Spinal cord (tissue), 10 donors: ENCODE data around the gene EIF4A3. TPM values are rescaled to one million over a fixed set of nuclear protein-coding genes. Genes with fewer than 3 reads are reported as not detected.
"Not testable (repeated sequence)": the region's sequence is repeated elsewhere in the genome, so short reads cannot be mapped to it uniquely, and the experiment has no call there.

Experiments
- DNase-seq, 6 donors: peaks; one replicate each; pipeline versions ENCODE4 v3.0.0 to v3.0.0-alpha.2; 2013 to 2015; ENCODE audit warnings: low spot score in 6 of 6, low read depth in 4 of 6
- H3K27ac ChIP-seq: one replicate; pipeline ENCODE4 v1.5.1; 2013; ENCODE audit warnings: low read depth, low read length, control low read depth
- H3K27me3 ChIP-seq: one replicate; pipeline ENCODE4 v1.6.1; 2013; ENCODE audit warnings: low read length; ENCODE audit not compliant: control insufficient read depth, insufficient read depth
- H3K36me3 ChIP-seq: one replicate; pipeline ENCODE4 v1.6.1; 2013; ENCODE audit warnings: low read length; ENCODE audit not compliant: control insufficient read depth, insufficient read depth
- H3K4me1 ChIP-seq: one replicate; pipeline ENCODE4 v1.6.1; 2013; ENCODE audit warnings: low read length; ENCODE audit not compliant: control insufficient read depth, insufficient read depth
- H3K4me3 ChIP-seq: one replicate; pipeline ENCODE4 v1.5.1; 2013; ENCODE audit warnings: low read depth, low read length, control low read depth
- H3K9me3 ChIP-seq: one replicate; pipeline ENCODE4 v1.6.1; 2013; ENCODE audit warnings: low read length; ENCODE audit not compliant: control insufficient read depth, insufficient read depth
- WGBS: methylation state at CpG from one replicate; pipeline ENCODE4 v1.1.5; 2013; ENCODE audit warnings: missing lambda C conversion rate; ENCODE audit not compliant: insufficient coverage; 5-methylcytosine and 5-hydroxymethylcytosine counted together
- polyA plus RNA-seq, 2 donors: library from polyadenylated mRNA; unstranded; fragments of 120-200 nt; gene quantifications; one replicate each; pipeline ENCODE4 v1.2.1, GENCODE V29; 2013; ENCODE audit not compliant: insufficient read length in 2 of 2
- total RNA-seq, 2 donors: library from RNA; depleted of rRNA in 1 of 2; stranded (reverse); fragments of 120-200 nt in 1 of 2; fragments of >200 nt in 1 of 2; gene quantifications; one replicate each; pipeline versions ENCODE4 v1.2.3 to v1.2.4, GENCODE V29; 2013 to 2014
- donor health status: healthy.

Gene EIF4A3
- total and polyA plus RNA-seq, 4 donors: 63.4 to 107 (median 97.9) TPM

- Histone ChIP-seq H3K36me3 (peaks cover 38% of the 10 kb centered on the region), H3K4me3 (no peak overlapping the region), H3K27me3 (no peaks in the 10 kb centered on the region), H3K9me3 (no peaks in the 10 kb centered on the region), H3K4me1 (peaks cover 43% of the 10 kb centered on the region), H3K27ac (no peak overlapping the region)
- 91% methylated on average over 22 of the region's 27 CpGs for WGBS
- no peak for DNase-seq
Observed at GRCh38 chr17:80099291-80100034, 47.5 kb downstream of the EIF4A3 start.

GRCh38 chr17:80097844-80098691 lies 48.9 kb downstream of the EIF4A3 start:
- no peak overlapping the region for H3K27ac ChIP-seq
- 86% methylated on average over 23 of the region's 23 CpGs for WGBS
- H3K4me3 ChIP-seq: no peak overlapping the region
- no peaks in the 10 kb centered on the region for H3K27me3 ChIP-seq
- no peaks in the 10 kb centered on the region for H3K9me3 ChIP-seq
- no peak for DNase-seq
- peaks cover 35% of the 10 kb centered on the region for H3K36me3 ChIP-seq
- peaks cover 29% of the 10 kb centered on the region for H3K4me1 ChIP-seq

DNA sequence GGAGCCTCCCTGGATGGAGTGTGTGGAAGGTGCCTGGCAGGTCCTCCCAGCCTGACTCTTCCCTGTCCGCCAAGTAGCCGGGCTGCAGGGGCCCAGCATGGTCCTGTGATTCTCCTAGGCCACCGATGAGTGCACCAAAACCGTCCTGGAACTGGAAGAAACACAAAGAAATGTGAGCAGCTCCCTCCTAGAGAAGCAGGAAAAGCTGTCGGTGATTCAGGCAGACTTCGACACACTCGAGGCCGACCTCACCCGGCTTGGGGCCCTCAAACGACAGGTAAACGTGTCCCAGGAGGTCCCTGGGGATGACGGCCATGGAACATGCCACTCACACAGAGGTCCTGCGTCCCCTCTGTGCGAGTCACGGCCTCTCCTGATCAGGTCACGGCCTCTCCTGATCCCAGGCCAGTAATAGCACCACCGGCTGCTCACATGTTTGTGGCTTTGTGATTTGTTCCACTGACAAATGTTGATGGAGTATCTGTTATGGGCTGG lies 49.8 kb downstream of the EIF4A3 start:
- WGBS: 75% methylated on average over 17 of the region's 17 CpGs
- H3K27ac ChIP-seq: no peak overlapping the region
- H3K4me1 ChIP-seq: peaks cover 21% of the 10 kb centered on the region
- H3K4me3 ChIP-seq: no peak overlapping the region
- H3K9me3 ChIP-seq: no peaks in the 10 kb centered on the region
- DNase-seq: no peak
- peaks cover 35% of the 10 kb centered on the region for H3K36me3 ChIP-seq
- H3K27me3 ChIP-seq: no peaks in the 10 kb centered on the region

DNA sequence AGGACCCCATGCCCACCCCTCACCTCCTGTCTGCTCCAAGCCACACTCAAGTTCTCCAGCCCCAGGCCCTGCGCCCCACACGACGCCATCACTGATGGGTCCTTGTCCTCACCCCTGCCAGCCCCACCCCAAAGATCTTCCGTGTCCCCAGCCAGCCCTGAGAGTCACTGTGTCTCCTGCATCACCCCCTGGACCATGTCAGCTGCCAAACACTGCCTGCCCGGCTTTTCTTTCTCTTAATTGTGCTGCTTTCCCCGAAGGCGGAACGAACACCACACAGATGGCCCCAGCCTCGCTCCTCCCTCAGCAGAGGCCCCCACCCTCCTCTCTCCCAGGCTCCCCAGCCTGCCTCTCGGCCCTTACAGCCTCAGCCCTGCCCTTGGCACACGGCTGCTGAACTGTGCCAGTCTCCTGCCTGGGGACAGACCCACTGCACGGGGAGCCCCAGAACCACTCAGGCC lies 50.3 kb downstream of the EIF4A3 start:
- peaks cover 35% of the 10 kb centered on the region for H3K36me3 ChIP-seq
- no peaks in the 10 kb centered on the region for H3K9me3 ChIP-seq
- DNase-seq: peak in 2 of 6 donors; percentile 35 to 42
- no peak overlapping the region for H3K4me3 ChIP-seq
- peaks cover 16% of the 10 kb centered on the region for H3K4me1 ChIP-seq
- H3K27me3 ChIP-seq: no peaks in the 10 kb centered on the region
- H3K27ac ChIP-seq: no peak overlapping the region
- WGBS: 30% methylated on average over 12 of the region's 12 CpGs

- H3K27me3 ChIP-seq: no peaks in the 10 kb centered on the region
- H3K4me3 ChIP-seq: no peak overlapping the region
- H3K4me1 ChIP-seq: peaks cover 14% of the 10 kb centered on the region
- peaks cover 38% of the 10 kb centered on the region for H3K36me3 ChIP-seq
- no peaks in the 10 kb centered on the region for H3K9me3 ChIP-seq
- H3K27ac ChIP-seq: no peak overlapping the region
- no peak for DNase-seq
- 85% methylated on average over 16 of the region's 16 CpGs for WGBS
Observed at GRCh38 chr17:80095844-80096475, 51.0 kb downstream of the EIF4A3 start.

- Histone ChIP-seq H3K4me1 (peaks cover 9% of the 10 kb centered on the region), H3K27ac (no peak overlapping the region), H3K36me3 (peaks cover 41% of the 10 kb centered on the region), H3K9me3 (no peaks in the 10 kb centered on the region), H3K27me3 (no peaks in the 10 kb centered on the region), H3K4me3 (no peak overlapping the region)
- DNase-seq: no peak
- 84% methylated on average over 37 of the region's 37 CpGs for WGBS
Observed at GRCh38 chr17:80095038-80095843, 51.7 kb downstream of the EIF4A3 start.

DNA sequence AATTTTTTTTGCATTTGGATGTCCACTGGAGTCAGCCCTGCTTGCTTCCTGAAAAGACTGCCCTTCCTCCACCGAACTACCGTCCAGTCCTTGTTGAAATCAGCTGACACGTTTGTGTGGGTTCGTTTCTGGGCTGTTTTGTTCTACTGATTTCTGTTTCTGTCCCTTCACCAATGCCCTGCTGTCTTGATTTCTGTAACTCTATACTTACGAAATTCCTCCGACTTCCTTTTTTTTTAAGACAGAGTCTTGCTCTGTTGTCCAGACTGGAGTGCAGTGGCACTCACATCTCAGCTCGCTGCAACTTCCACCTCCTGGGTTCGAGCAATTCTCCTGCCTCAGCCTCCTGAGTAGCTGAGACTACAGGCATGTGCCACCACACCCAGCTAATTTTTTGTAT lies 54.0 kb downstream of the EIF4A3 start:
- H3K9me3 ChIP-seq: no peaks in the 10 kb centered on the region
- H3K27ac ChIP-seq: no peak overlapping the region
- H3K4me1 ChIP-seq: peaks cover 9% of the 10 kb centered on the region
- no peak for DNase-seq
- H3K36me3 ChIP-seq: peaks cover 41% of the 10 kb centered on the region
- H3K4me3 ChIP-seq: no peak overlapping the region
- no peaks in the 10 kb centered on the region for H3K27me3 ChIP-seq
- WGBS: 79% methylated on average over 6 of the region's 8 CpGs

DNA sequence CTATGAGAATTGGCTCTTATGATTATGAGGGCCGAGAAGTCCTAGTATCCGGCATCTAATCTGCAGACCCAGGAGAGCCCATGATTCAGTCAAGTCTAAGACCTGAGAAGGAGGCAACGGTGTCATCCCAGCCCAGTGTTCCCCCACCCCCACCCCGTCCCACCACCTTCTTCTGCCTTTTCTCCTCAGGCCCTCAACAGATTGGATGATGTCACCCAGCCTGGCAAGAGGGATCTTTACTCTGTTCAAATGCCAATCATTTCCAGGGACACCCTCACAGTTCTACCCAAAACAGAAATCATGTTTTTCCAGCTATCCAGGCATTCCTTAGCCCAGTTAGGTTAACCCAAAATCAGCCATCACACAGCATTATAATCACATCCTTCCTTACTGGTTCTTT lies 55.6 kb downstream of the EIF4A3 start:
- peaks cover 46% of the 10 kb centered on the region for H3K36me3 ChIP-seq
- no peak overlapping the region for H3K27ac ChIP-seq
- no peaks in the 10 kb centered on the region for H3K4me1 ChIP-seq
- no peaks in the 10 kb centered on the region for H3K9me3 ChIP-seq
- no peaks in the 10 kb centered on the region for H3K27me3 ChIP-seq
- DNase-seq: peak in 1 of 6 donors; percentile 43
- 56% methylated on average over 3 of the region's 4 CpGs for WGBS
- no peak overlapping the region for H3K4me3 ChIP-seq

DNA sequence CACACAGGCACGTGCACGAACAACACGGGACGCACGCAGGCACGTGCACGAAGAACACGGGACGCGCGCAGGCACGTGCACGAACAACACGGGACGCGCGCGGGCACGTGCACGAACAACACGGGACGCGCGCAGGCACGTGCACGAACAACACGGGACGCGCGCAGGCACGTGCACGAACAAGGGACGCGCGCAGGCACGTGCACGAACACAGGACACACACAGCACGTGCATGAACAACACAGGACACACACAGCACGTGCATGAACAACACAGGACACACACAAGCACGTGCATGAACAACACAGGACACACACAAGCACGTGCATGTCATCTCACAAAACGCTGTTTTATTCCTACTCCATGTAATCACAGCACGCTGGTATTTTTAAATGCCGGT lies 56.8 kb downstream of the EIF4A3 start:
- H3K27ac ChIP-seq, H3K27me3 ChIP-seq, H3K4me1 ChIP-seq, DNase-seq, H3K9me3 ChIP-seq, H3K4me3 ChIP-seq: not testable (repeated sequence)
- 96% methylated on average over 44 of the region's 44 CpGs for WGBS
- peaks cover 47% of the 10 kb centered on the region for H3K36me3 ChIP-seq
